Liver (tissue), 3 donors: ENCODE results near the gene TSPEAR.

ENCODE experiments used
- CTCF ChIP-seq: fragments of 150-350 bp; IDR thresholded peaks from 2 replicates; pipeline ENCODE4 v1.5.1; 2017; ENCODE audit warnings: improper control_type of control experiment, low read depth, low read length; ENCODE audit not compliant: missing input control
- EGR1 ChIP-seq, 2 donors: IDR thresholded peaks; 2 replicates each; pipeline ENCODE4 v1.6.1; 2016 to 2018; ENCODE audit warnings: antibody characterized with exemption in 2 of 2, low read depth in 2 of 2
- FOXA1 ChIP-seq: IDR thresholded peaks from 2 replicates; pipeline ENCODE4 v1.6.1; 2016; ENCODE audit warnings: antibody characterized with exemption
- FOXA2 ChIP-seq: IDR thresholded peaks from 2 replicates; pipeline ENCODE4 v1.6.1; 2016; ENCODE audit warnings: antibody characterized with exemption
- GABPA ChIP-seq, 2 donors: IDR thresholded peaks in 1 of 2; conservative IDR thresholded peaks in 1 of 2; 2 replicates each; pipeline ENCODE4 v1.6.1; 2016; ENCODE audit warnings: antibody characterized with exemption in 2 of 2, mild to moderate bottlenecking in 1 of 2, moderate library complexity in 1 of 2
- RAD21 ChIP-seq, 2 donors: IDR thresholded peaks; 2 replicates each; pipeline ENCODE4 v1.6.1; 2016; ENCODE audit warnings: antibody characterized with exemption in 2 of 2, mild to moderate bottlenecking in 2 of 2
- REST ChIP-seq: IDR thresholded peaks from 2 replicates; pipeline ENCODE4 v1.6.1; 2016; ENCODE audit warnings: antibody characterized with exemption, mild to moderate bottlenecking
- RXRA ChIP-seq, 2 donors: IDR thresholded peaks; 2 replicates each; pipeline ENCODE4 v1.6.1; 2017 to 2018; ENCODE audit warnings: antibody characterized with exemption in 2 of 2, mild to moderate bottlenecking in 1 of 2
- SP1 ChIP-seq: IDR thresholded peaks from 2 replicates; pipeline ENCODE4 v1.6.1; 2018; ENCODE audit warnings: antibody characterized with exemption, mild to moderate bottlenecking
- TAF1 ChIP-seq: conservative IDR thresholded peaks from 2 replicates; pipeline ENCODE4 v1.6.1; 2016; ENCODE audit warnings: antibody characterized with exemption, mild to moderate bottlenecking
- YY1 ChIP-seq: IDR thresholded peaks from 2 replicates; pipeline ENCODE4 v1.6.1; 2016; ENCODE audit warnings: antibody characterized with exemption, mild to moderate bottlenecking
- TF ChIP-seq, protein P1 (sequence below): IDR thresholded peaks from 2 replicates; pipeline ENCODE4 v1.6.1; 2016; ENCODE audit warnings: antibody characterized with exemption
- TF ChIP-seq, protein P2 (sequence below): IDR thresholded peaks from 2 replicates; pipeline ENCODE4 v1.6.1; 2016; ENCODE audit warnings: antibody characterized with exemption
- TF ChIP-seq, protein P3 (sequence below): IDR thresholded peaks from 2 replicates; pipeline ENCODE4 v1.6.1; 2016; ENCODE audit warnings: antibody characterized with exemption
- donor health status: healthy.
- donor health status: healthy.

DNA sequence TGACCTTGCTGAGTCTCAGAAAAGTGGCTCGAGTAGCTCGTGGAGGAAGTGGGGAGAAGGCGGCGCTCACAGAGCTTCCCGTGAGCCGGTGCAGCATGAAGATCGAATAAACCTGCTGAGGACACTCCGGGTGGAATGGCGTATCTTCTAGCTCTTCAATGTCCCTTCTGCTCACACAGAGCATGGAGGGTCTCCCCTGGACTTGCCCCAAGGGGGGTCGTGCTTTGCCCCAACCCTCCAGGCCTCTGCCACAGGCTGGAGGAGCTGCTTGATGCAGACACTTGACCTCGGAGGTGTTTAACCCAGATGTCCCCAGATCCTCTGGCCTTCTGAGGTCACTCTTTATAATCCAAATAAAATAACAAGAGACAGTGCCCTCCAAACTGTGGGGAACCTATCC lies 16.6 kb downstream of the TSPEAR start:
- TF ChIP-seq CTCF (no peak), TAF1 (no peak), RAD21 (IDR thresholded peaks at IDR 0.05) (no peak), YY1 (no peak), FOXA1 (no peak), REST (no peak), RXRA (IDR thresholded peaks at IDR 0.05) (no peak), EGR1 (IDR thresholded peaks at IDR 0.05; ENCODE audit: low read depth in 2 of 2) (no peak), FOXA2 (no peak), GABPA (IDR thresholded peaks at IDR 0.05 in 1 of 2, conservative IDR thresholded peaks at IDR 0.05 in 1 of 2) (no peak), SP1 (no peak)
- TF ChIP-seq, protein P1, sequence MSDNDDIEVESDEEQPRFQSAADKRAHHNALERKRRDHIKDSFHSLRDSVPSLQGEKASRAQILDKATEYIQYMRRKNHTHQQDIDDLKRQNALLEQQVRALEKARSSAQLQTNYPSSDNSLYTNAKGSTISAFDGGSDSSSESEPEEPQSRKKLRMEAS, result no peak
- TF ChIP-seq, protein P2, sequence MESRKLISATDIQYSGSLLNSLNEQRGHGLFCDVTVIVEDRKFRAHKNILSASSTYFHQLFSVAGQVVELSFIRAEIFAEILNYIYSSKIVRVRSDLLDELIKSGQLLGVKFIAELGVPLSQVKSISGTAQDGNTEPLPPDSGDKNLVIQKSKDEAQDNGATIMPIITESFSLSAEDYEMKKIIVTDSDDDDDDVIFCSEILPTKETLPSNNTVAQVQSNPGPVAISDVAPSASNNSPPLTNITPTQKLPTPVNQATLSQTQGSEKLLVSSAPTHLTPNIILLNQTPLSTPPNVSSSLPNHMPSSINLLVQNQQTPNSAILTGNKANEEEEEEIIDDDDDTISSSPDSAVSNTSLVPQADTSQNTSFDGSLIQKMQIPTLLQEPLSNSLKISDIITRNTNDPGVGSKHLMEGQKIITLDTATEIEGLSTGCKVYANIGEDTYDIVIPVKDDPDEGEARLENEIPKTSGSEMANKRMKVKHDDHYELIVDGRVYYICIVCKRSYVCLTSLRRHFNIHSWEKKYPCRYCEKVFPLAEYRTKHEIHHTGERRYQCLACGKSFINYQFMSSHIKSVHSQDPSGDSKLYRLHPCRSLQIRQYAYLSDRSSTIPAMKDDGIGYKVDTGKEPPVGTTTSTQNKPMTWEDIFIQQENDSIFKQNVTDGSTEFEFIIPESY, result no peak
- TF ChIP-seq, protein P3, sequence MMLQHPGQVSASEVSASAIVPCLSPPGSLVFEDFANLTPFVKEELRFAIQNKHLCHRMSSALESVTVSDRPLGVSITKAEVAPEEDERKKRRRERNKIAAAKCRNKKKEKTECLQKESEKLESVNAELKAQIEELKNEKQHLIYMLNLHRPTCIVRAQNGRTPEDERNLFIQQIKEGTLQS, result no peak
